Measurements from ENCODE around the gene DHFR. TPM values are rescaled to one million over a fixed set of nuclear protein-coding genes. Genes with fewer than 3 reads are reported as not detected.
A peak's percentile ranks its signal among the peaks of the same experiment; 100 is the strongest.

The DHFR gene
- total RNA-seq, 3 donors from 2014 or later, result 15.3 to 35.9 (median 18.6) TPM

GRCh38 chr5:80688648-80689420, 34.1 kb upstream of the DHFR start:
- no peaks in the 10 kb centered on the region for H3K9me3 ChIP-seq
- intact Hi-C loops (cut with DNase I, micrococcal nuclease), result no loop called here
- no peak for DNase-seq
- ATAC-seq, result no peak
- H3K4me1 ChIP-seq (ENCODE audit: low read depth), result no peaks in the 10 kb centered on the region
- TF ChIP-seq CTCF (IDR thresholded peaks at IDR 0.05), result no peak
- H3K4me3 ChIP-seq, result no peak overlapping the region
- no peaks in the 10 kb centered on the region for H3K36me3 ChIP-seq (ENCODE audit: low read depth)

- ATAC-seq (no peak), DNase-seq (no peak)
- Histone ChIP-seq H3K4me3 (no peak overlapping the region), H3K9me3 (no peaks in the 10 kb centered on the region), H3K36me3 (ENCODE audit: low read depth) (no peaks in the 10 kb centered on the region), H3K4me1 (ENCODE audit: low read depth) (no peaks in the 10 kb centered on the region)
- no peak for TF ChIP-seq CTCF (IDR thresholded peaks at IDR 0.05)
- intact Hi-C loops (cut with DNase I, micrococcal nuclease), result no loop called here
Observed at GRCh38 chr5:80686757-80687156, 32.0 kb upstream of the DHFR start.

GRCh38 chr5:80676706-80677105, 21.9 kb upstream of the DHFR start:
- no peak overlapping the region for H3K4me3 ChIP-seq
- intact Hi-C loops (cut with DNase I, micrococcal nuclease), result loop anchor here (10.0 kb wide), 1 partner anchor 192 kb away; the partner anchor contains the start of gene FAM151B (in 2 of the 2)
- no peaks in the 10 kb centered on the region for H3K9me3 ChIP-seq
- no peaks in the 10 kb centered on the region for H3K36me3 ChIP-seq (ENCODE audit: low read depth)
- DNase-seq (no peak), ATAC-seq (no peak)
- H3K4me1 ChIP-seq (ENCODE audit: low read depth), result no peaks in the 10 kb centered on the region
- no peak for TF ChIP-seq CTCF (IDR thresholded peaks at IDR 0.05)

- TF ChIP-seq CTCF (IDR thresholded peaks at IDR 0.05), result peak; percentile 65
- peak; percentile 80 for ATAC-seq
- Histone ChIP-seq H3K4me3 (no peak overlapping the region), H3K36me3 (ENCODE audit: low read depth) (no peaks in the 10 kb centered on the region), H3K9me3 (no peaks in the 10 kb centered on the region), H3K4me1 (ENCODE audit: low read depth) (no peaks in the 10 kb centered on the region)
- intact Hi-C loops (cut with DNase I, micrococcal nuclease), result loop anchor here (10.0 kb wide), 1 partner anchor 187 kb away; the partner anchor contains the start of gene FAM151B (in 2 of the 2)
- DNase-seq, result peak in 2 of 3 donors; percentile 58 to 86
Observed at GRCh38 chr5:80672140-80672736, 17.5 kb upstream of the DHFR start.

GRCh38 chr5:80668016-80668969, 13.5 kb upstream of the DHFR start:
- no peak for TF ChIP-seq CTCF (IDR thresholded peaks at IDR 0.05)
- intact Hi-C loops (cut with DNase I, micrococcal nuclease), result no loop called here
- no peak overlapping the region for H3K4me3 ChIP-seq

More at GRCh38 chr5:80668016-80668969, 13.5 kb upstream of the DHFR start:
- no peaks in the 10 kb centered on the region for H3K4me1 ChIP-seq (ENCODE audit: low read depth)
- H3K9me3 ChIP-seq, result no peaks in the 10 kb centered on the region
- ATAC-seq (peak; percentile 83), DNase-seq (peak in 1 of 3 donors; percentile 27)
- H3K36me3 ChIP-seq (ENCODE audit: low read depth), result no peaks in the 10 kb centered on the region

Measured in mucosa of descending colon (tissue), 3 donors.